ENCODE measurements around the gene KRT33B.

DNA sequence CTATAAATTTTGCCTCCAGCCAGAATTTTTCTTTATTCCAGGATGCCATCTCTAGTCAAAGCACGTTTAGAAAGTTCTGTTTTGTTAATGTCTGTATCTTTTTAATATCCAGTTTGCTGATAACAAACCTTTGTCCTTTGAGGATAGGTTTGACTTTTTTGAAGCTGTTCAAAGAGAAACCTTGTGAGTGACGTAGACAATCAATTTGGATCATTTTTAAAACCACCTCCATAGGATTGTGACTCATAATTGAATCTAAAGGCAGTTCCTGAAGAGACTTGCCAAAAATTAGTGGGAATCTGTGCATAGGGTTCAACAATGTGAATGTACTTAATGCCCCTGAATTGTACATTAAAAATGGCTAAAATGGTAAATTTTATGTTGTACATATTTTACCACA, 21.9 kb upstream of the KRT33B start:
- TF ChIP-seq, protein P1, sequence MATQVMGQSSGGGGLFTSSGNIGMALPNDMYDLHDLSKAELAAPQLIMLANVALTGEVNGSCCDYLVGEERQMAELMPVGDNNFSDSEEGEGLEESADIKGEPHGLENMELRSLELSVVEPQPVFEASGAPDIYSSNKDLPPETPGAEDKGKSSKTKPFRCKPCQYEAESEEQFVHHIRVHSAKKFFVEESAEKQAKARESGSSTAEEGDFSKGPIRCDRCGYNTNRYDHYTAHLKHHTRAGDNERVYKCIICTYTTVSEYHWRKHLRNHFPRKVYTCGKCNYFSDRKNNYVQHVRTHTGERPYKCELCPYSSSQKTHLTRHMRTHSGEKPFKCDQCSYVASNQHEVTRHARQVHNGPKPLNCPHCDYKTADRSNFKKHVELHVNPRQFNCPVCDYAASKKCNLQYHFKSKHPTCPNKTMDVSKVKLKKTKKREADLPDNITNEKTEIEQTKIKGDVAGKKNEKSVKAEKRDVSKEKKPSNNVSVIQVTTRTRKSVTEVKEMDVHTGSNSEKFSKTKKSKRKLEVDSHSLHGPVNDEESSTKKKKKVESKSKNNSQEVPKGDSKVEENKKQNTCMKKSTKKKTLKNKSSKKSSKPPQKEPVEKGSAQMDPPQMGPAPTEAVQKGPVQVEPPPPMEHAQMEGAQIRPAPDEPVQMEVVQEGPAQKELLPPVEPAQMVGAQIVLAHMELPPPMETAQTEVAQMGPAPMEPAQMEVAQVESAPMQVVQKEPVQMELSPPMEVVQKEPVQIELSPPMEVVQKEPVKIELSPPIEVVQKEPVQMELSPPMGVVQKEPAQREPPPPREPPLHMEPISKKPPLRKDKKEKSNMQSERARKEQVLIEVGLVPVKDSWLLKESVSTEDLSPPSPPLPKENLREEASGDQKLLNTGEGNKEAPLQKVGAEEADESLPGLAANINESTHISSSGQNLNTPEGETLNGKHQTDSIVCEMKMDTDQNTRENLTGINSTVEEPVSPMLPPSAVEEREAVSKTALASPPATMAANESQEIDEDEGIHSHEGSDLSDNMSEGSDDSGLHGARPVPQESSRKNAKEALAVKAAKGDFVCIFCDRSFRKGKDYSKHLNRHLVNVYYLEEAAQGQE (IDR thresholded peaks at IDR 0.05; ENCODE audit: insufficient read depth in 1 of 2, low read depth in 2 of 2, low read length in 1 of 2), result no peak
- TF ChIP-seq, protein P2, sequence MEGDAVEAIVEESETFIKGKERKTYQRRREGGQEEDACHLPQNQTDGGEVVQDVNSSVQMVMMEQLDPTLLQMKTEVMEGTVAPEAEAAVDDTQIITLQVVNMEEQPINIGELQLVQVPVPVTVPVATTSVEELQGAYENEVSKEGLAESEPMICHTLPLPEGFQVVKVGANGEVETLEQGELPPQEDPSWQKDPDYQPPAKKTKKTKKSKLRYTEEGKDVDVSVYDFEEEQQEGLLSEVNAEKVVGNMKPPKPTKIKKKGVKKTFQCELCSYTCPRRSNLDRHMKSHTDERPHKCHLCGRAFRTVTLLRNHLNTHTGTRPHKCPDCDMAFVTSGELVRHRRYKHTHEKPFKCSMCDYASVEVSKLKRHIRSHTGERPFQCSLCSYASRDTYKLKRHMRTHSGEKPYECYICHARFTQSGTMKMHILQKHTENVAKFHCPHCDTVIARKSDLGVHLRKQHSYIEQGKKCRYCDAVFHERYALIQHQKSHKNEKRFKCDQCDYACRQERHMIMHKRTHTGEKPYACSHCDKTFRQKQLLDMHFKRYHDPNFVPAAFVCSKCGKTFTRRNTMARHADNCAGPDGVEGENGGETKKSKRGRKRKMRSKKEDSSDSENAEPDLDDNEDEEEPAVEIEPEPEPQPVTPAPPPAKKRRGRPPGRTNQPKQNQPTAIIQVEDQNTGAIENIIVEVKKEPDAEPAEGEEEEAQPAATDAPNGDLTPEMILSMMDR (IDR thresholded peaks at IDR 0.05), result no peak
- TF ChIP-seq POLR2AphosphoS5 (IDR thresholded peaks at IDR 0.05; ENCODE audit: low read depth, low read length) (no peak), TCF7L2 (IDR thresholded peaks at IDR 0.05; ENCODE audit: low read depth, low read length) (no peak)

Measured in Panc1 (cell line).